Measurements from ENCODE around the gene BCAP31. TPM values are rescaled to one million over a fixed set of nuclear protein-coding genes. Genes with fewer than 3 reads are reported as not detected.

The BCAP31 gene
- total RNA-seq, 1 donor from 2014 or later: 117 TPM

GRCh38 chrX:153763989-153764755, 40.0 kb upstream of the BCAP31 start, which contains the start of gene PLXNB3:
TSS of gene PLXNB3 (plus strand) at chrX:153764249. CDS start at chrX:153765536, 1,287 bp downstream.
- Mint-ChIP-seq H3K36me3 (ENCODE audit: low read depth) (no peaks in the 10 kb centered on the region), H3K9me3 (no peaks in the 10 kb centered on the region), H3K27ac (ENCODE audit: unreplicated experiment) (peak within 1 kb of the TSS; percentile 57), H3K27me3 (ENCODE audit: low read depth) (no peaks in the 10 kb centered on the region), H3K4me3 (no peak within 1 kb of the TSS), H3K4me1 (peaks cover 12% of the 10 kb centered on the region)
- peak; percentile 80 for TF ChIP-seq CTCF (conservative IDR thresholded peaks at IDR 0.05)
- peak; percentile 58 for DNase-seq (ENCODE audit: low read depth, low spot score)

- H3K4me3 Mint-ChIP-seq: no peak overlapping the region
- no peaks in the 10 kb centered on the region for H3K9me3 Mint-ChIP-seq
- H3K4me1 Mint-ChIP-seq: peaks cover 12% of the 10 kb centered on the region
- H3K27me3 Mint-ChIP-seq (ENCODE audit: low read depth): no peaks in the 10 kb centered on the region
- TF ChIP-seq CTCF (conservative IDR thresholded peaks at IDR 0.05): no peak
- H3K36me3 Mint-ChIP-seq (ENCODE audit: low read depth): no peaks in the 10 kb centered on the region
- no peak overlapping the region for H3K27ac Mint-ChIP-seq (ENCODE audit: unreplicated experiment)
- no peak for DNase-seq (ENCODE audit: low read depth, low spot score)
These were observed 39.2 kb upstream of the BCAP31 start for GRCh38 chrX:153763298-153763932.

GRCh38 chrX:153762626-153763173, 38.5 kb upstream of the BCAP31 start:
- Mint-ChIP-seq H3K27me3 (ENCODE audit: low read depth) (no peaks in the 10 kb centered on the region), H3K27ac (ENCODE audit: unreplicated experiment) (no peak overlapping the region), H3K36me3 (ENCODE audit: low read depth) (peaks cover under 1% of the 10 kb centered on the region), H3K9me3 (peaks cover 1% of the 10 kb centered on the region), H3K4me3 (no peak overlapping the region), H3K4me1 (peaks cover 12% of the 10 kb centered on the region)
- no peak for TF ChIP-seq CTCF (conservative IDR thresholded peaks at IDR 0.05)
- DNase-seq (ENCODE audit: low read depth, low spot score): no peak

- no peak for DNase-seq (ENCODE audit: low read depth, low spot score)
- H3K9me3 Mint-ChIP-seq: peaks cover 4% of the 10 kb centered on the region
- peaks cover 12% of the 10 kb centered on the region for H3K4me1 Mint-ChIP-seq
- TF ChIP-seq CTCF (conservative IDR thresholded peaks at IDR 0.05): no peak
- no peaks in the 10 kb centered on the region for H3K27me3 Mint-ChIP-seq (ENCODE audit: low read depth)
- H3K27ac Mint-ChIP-seq (ENCODE audit: unreplicated experiment): no peak overlapping the region
- no peak overlapping the region for H3K4me3 Mint-ChIP-seq
- peaks cover 3% of the 10 kb centered on the region for H3K36me3 Mint-ChIP-seq (ENCODE audit: low read depth)
These were observed 37.7 kb upstream of the BCAP31 start for GRCh38 chrX:153761863-153762262.

- Mint-ChIP-seq H3K4me3 (no peak overlapping the region), H3K27ac (ENCODE audit: unreplicated experiment) (no peak overlapping the region), H3K36me3 (ENCODE audit: low read depth) (peaks cover 8% of the 10 kb centered on the region), H3K9me3 (peaks cover 10% of the 10 kb centered on the region), H3K27me3 (ENCODE audit: low read depth) (no peaks in the 10 kb centered on the region), H3K4me1 (no peaks in the 10 kb centered on the region)
- DNase-seq (ENCODE audit: low read depth, low spot score): no peak
- no peak for TF ChIP-seq CTCF (conservative IDR thresholded peaks at IDR 0.05)
These were observed 30.9 kb upstream of the BCAP31 start for GRCh38 chrX:153755136-153755535.
